Suprapubic skin (tissue), 4 donors: ENCODE measurements around the gene ATP1A4. TPM values are rescaled to one million over a fixed set of nuclear protein-coding genes. Genes with fewer than 3 reads are reported as not detected.

ENCODE experiments used
- DNase-seq, 2 donors: peaks; one replicate each; pipeline ENCODE4 v3.0.0-alpha.2; 2019; ENCODE audit warnings: low spot score in 2 of 2
- H3K27ac ChIP-seq: fragments of 200-600 bp; sonication (generic); one replicate; pipeline ENCODE4 v1.5.1; 2019
- H3K27me3 ChIP-seq: fragments of 200-600 bp; sonication (generic); one replicate; pipeline ENCODE4 v1.5.1; 2019
- H3K36me3 ChIP-seq: fragments of 200-600 bp; sonication (generic); one replicate; pipeline ENCODE4 v1.5.1; 2019
- H3K4me1 ChIP-seq: fragments of 200-600 bp; sonication (generic); one replicate; pipeline ENCODE4 v1.5.1; 2019
- H3K4me3 ChIP-seq: fragments of 200-600 bp; sonication (generic); one replicate; pipeline ENCODE4 v1.5.1; 2019; ENCODE audit warnings: mild to moderate bottlenecking
- H3K9me3 ChIP-seq: fragments of 200-600 bp; sonication (generic); one replicate; pipeline ENCODE4 v1.5.1; 2019
- CTCF ChIP-seq, 2 donors: fragments of 200-600 bp in 1 of 2; fragments of 450-650 bp in 1 of 2; sonication (generic) in 1 of 2; IDR thresholded peaks; one replicate each; pipeline ENCODE4 v1.5.1; 2016 to 2019; ENCODE audit warnings: antibody characterized with exemption in 2 of 2, mild to moderate bottlenecking in 1 of 2, moderate library complexity in 1 of 2
- EP300 ChIP-seq: sonication (generic); formaldehyde crosslinking; IDR thresholded peaks from one replicate; pipeline ENCODE4 v1.6.1; 2017; ENCODE audit warnings: antibody characterized with exemption
- POLR2A ChIP-seq, 2 donors: fragments of 450-650 bp; IDR thresholded peaks; one replicate each; pipeline ENCODE4 v1.6.1; 2017; ENCODE audit warnings: antibody characterized with exemption in 2 of 2, mild to moderate bottlenecking in 2 of 2, moderate library complexity in 2 of 2
- POLR2AphosphoS5 ChIP-seq, 3 donors: sonication (generic); formaldehyde crosslinking; IDR thresholded peaks; one replicate each; pipeline ENCODE4 v1.6.1; 2017; ENCODE audit warnings: antibody characterized with exemption in 3 of 3
- WGBS: methylation state at CpG from one replicate; pipeline ENCODE4 v1.1.5; 2018; 5-methylcytosine and 5-hydroxymethylcytosine counted together
- total RNA-seq, 4 donors: library from RNA; depleted of rRNA; stranded (reverse); fragments of >200 nt; gene quantifications; one replicate each; pipeline ENCODE4 v1.1.0, GENCODE V29; 2016

Gene ATP1A4
- total RNA-seq, 4 donors from 2014 or later: not detected

GRCh38 chr1:160209321-160210046 lies 58.1 kb downstream of the ATP1A4 start:
- TF ChIP-seq POLR2AphosphoS5 (IDR thresholded peaks at IDR 0.05): no peak
- no peak for TF ChIP-seq POLR2A (IDR thresholded peaks at IDR 0.05)
- TF ChIP-seq EP300: no peak
- no peak for TF ChIP-seq CTCF (IDR thresholded peaks at IDR 0.05)
- WGBS: 64% methylated on average over 7 of the region's 7 CpGs
- H3K4me1 ChIP-seq: peaks cover 62% of the 10 kb centered on the region

GRCh38 chr1:160210561-160210960 lies 59.2 kb downstream of the ATP1A4 start:
- peak in 1 of 2 donors; percentile 67 for DNase-seq
- H3K4me1 ChIP-seq: peaks cover 62% of the 10 kb centered on the region
- peaks cover 57% of the 10 kb centered on the region for H3K36me3 ChIP-seq

More at GRCh38 chr1:160209321-160210046, 58.1 kb downstream of the ATP1A4 start:
- H3K36me3 ChIP-seq: peaks cover 47% of the 10 kb centered on the region
- H3K27me3 ChIP-seq: no peaks in the 10 kb centered on the region
- peak overlapping the region; percentile 34 for H3K27ac ChIP-seq
- H3K9me3 ChIP-seq: no peaks in the 10 kb centered on the region
- H3K4me3 ChIP-seq: no peak overlapping the region
- no peak for DNase-seq

GRCh38 chr1:160211046-160211790 lies 59.8 kb downstream of the ATP1A4 start:
- Histone ChIP-seq H3K4me3 (no peak overlapping the region), H3K27me3 (no peaks in the 10 kb centered on the region), H3K36me3 (peaks cover 64% of the 10 kb centered on the region), H3K9me3 (no peaks in the 10 kb centered on the region), H3K4me1 (peaks cover 59% of the 10 kb centered on the region), H3K27ac (no peak overlapping the region)
- no peak for TF ChIP-seq POLR2AphosphoS5 (IDR thresholded peaks at IDR 0.05)
- TF ChIP-seq CTCF (IDR thresholded peaks at IDR 0.05): no peak
- no peak for TF ChIP-seq POLR2A (IDR thresholded peaks at IDR 0.05)
- no peak for TF ChIP-seq EP300
- WGBS: 77% methylated on average over 10 of the region's 10 CpGs
- DNase-seq: peak in 1 of 2 donors; percentile 35

More at GRCh38 chr1:160210561-160210960, 59.2 kb downstream of the ATP1A4 start:
- no peaks in the 10 kb centered on the region for H3K9me3 ChIP-seq
- H3K27me3 ChIP-seq: no peaks in the 10 kb centered on the region
- no peak overlapping the region for H3K27ac ChIP-seq
- TF ChIP-seq EP300 (no peak), POLR2A (IDR thresholded peaks at IDR 0.05) (no peak), POLR2AphosphoS5 (IDR thresholded peaks at IDR 0.05) (no peak), CTCF (IDR thresholded peaks at IDR 0.05) (no peak)
- 75% methylated on average over 5 of the region's 5 CpGs for WGBS
- H3K4me3 ChIP-seq: no peak overlapping the region

GRCh38 chr1:160214481-160215140 lies 63.2 kb downstream of the ATP1A4 start:
- Histone ChIP-seq H3K9me3 (no peaks in the 10 kb centered on the region), H3K4me3 (no peak overlapping the region), H3K27ac (peak overlapping the region; percentile 34), H3K27me3 (no peaks in the 10 kb centered on the region), H3K36me3 (peaks cover 85% of the 10 kb centered on the region), H3K4me1 (peaks cover 54% of the 10 kb centered on the region)
- TF ChIP-seq EP300: no peak
- no peak for TF ChIP-seq POLR2AphosphoS5 (IDR thresholded peaks at IDR 0.05)
- no peak for TF ChIP-seq CTCF (IDR thresholded peaks at IDR 0.05)
- TF ChIP-seq POLR2A (IDR thresholded peaks at IDR 0.05): no peak
- no peak for DNase-seq
- 59% methylated on average over 3 of the region's 3 CpGs for WGBS

- Histone ChIP-seq H3K36me3 (peaks cover 90% of the 10 kb centered on the region), H3K4me3 (no peak overlapping the region), H3K4me1 (peaks cover 46% of the 10 kb centered on the region), H3K27me3 (no peaks in the 10 kb centered on the region), H3K9me3 (no peaks in the 10 kb centered on the region), H3K27ac (no peak overlapping the region)
- no peak for DNase-seq
- TF ChIP-seq POLR2AphosphoS5 (IDR thresholded peaks at IDR 0.05) (no peak), POLR2A (IDR thresholded peaks at IDR 0.05) (no peak), EP300 (no peak), CTCF (IDR thresholded peaks at IDR 0.05) (no peak)
These were observed 64.9 kb downstream of the ATP1A4 start for GRCh38 chr1:160216301-160216700.
